Activated CD4-positive, alpha-beta T cell treated with anti-CD3 and anti-CD28 coated beads for 4 hours (primary cell): ENCODE results near the gene AFAP1L2.
"Not testable (repeated sequence)": the region's sequence is repeated elsewhere in the genome, so short reads cannot be mapped to it uniquely, and the experiment has no call there.

Experiments used
- DNase-seq, 2 donors: peaks; one replicate each; pipeline ENCODE4 v3.0.0-alpha.2; 2020

Gene AFAP1L2

DNA sequence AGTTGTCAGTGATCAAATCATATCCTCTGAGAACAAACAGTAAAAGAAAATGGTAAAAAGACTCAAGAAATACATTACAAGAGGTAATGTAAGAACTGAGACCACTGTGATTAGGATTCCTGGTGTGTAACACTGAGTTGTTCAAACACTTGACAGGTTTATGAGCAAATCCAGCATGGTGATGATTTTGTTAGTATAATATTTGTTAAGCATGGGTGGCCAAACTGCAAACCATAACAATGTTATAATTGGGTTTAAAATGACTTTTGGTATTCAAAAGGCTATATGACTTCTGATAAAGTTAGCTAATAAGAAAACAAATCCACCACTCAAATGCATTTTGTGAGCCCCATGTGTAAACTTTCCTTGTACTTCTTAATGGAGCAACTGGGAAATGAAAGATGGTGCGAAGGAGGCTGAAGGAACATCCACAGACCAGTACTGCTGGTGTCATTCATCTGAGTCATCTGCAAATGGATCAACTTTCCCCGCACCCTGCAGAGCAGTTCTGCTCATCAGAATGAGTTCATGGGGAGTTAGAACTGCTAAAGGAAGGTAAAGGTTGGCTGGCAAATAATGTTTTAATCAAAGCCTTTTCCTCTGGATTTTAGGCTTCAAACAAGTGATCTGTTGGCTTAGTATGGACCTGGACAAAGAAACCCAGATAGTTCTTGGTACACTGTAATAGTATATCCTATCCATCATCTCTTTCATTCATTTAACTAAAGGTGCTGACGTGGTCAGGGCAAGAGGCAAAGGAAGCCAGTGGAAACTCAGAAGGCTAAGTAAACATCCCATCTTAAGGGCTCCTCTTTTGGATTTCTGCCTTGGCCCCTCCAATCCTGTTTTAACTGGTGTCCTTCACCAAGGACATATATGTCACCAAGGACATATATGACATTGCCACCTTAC lies 45.0 kb downstream of the AFAP1L2 start:
- DNase-seq: no peak

DNA sequence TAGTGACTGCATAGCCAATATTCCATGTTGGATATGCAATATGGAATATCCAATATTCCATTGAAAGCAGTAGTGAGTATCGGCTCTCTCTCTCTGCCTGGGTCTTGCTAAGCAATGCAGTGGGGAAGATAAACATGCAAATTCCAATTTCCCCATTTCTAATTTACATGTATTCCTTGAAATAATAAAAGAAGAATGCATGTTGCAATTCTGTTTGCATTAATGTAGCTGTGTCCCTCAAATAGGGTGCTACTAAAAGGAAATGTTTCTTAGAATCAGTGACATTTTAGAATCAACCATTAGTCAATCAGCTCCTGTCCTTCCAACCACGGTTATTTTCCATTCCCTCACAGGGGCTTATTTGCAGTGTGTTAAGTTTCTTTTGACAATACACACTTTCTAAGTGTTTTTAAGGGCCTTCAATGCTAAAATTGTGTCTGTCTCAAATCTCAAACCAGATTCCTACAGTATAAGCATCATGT lies 46.7 kb downstream of the AFAP1L2 start:
- DNase-seq: no peak

DNA sequence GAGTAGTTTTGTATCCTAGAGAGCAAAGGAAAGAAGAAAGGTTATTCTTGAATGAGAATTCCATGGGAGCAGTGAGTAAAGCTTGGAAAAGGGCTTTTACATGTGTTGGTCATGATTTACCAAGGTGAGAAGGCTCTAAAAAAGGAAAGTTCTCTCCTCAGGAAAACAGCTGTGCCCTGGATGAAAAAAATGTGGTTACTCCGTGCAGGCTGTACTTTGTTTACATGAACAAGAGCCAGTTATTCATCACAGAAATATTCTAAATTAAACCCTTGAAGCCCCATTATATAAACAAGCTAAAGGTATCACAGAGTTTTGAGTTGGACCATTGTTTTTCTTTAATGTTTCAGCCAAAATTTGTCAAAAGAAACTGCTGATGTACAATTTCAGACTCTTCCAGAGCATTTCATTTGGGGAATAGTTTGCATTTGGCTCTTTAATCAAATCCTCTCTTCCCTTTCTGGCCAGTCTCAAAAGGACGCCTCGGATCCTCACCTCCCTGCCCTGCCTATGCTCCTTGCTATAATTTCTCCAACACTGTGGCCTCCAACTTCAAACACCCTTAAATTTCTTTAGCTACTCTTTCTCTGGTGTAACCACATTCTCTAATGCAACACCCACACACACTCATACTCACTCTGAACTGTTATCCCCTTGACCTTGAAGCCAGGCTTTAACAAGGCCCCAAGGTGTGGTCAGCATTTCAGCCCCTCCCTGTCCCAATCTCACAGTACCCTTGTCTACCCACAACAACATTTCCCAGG lies 47.4 kb downstream of the AFAP1L2 start:
- DNase-seq: no peak

DNA sequence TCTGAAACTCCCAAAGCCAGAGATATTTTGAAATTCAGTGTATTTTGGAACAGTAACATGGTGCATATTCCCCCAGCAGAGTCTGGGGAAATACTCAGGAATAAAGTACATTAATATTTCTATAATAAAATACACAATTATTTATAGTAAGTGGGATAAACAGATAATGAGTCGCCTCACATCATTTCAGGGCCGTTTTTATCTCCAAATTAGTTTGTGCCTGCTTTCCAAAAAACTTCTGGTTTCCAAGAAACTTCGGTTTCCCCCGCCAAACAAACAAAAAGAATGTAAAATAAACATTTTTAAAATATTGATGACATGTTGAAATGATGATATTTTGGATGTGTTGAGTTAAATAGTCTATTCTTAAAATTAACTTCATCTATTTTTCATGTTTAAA lies 48.2 kb downstream of the AFAP1L2 start:
- DNase-seq: no peak

DNA sequence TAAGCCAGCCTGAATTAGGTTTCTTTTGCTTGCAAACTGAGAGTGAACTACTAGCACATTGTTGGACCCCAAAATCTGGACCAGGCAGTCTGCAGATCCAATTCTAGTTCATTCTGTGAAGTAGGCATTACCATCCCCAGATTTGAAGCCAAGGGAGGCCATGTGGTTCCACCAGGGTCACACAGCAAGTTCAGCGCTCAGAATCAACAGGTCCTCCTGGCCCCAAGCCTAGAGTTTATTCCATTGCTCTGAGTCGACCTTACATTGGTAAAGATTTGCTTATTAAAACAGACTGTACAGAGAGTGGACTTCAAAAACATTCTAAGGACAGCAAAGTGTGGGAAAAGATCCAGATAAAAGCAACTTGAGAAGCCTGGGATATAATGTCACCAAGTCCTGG lies 50.9 kb downstream of the AFAP1L2 start:
- DNase-seq: no peak

DNA sequence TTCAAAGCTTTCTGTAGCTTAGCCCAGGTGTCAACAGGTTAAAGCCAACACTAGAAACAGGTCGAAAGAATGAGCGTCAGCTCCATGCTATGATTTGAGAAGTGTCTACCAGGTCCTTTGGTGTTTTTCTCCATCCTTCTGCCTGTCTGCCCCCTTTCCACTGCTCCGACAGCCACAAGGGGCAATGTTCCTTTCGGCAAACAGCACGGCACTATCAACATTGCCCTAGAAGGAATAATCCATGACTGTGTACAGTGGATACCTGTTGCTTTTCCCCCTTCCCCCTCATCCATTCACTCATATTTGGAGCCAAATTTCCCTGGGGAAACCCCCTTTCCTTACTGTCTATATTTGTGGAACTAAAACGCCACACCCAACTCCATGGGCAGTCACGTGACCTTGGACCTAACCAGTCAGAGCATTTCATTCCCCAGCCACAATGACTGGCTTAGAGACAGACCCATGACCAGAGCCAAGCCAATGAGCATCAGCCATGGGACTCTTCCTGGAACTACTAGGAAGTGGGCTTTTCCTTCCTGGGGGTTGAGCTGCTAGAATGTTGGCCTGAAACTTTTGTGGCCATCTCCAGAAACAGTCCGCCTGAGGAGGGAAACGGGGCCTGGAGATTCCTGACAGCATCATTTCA lies 51.5 kb downstream of the AFAP1L2 start:
- DNase-seq: no peak

DNA sequence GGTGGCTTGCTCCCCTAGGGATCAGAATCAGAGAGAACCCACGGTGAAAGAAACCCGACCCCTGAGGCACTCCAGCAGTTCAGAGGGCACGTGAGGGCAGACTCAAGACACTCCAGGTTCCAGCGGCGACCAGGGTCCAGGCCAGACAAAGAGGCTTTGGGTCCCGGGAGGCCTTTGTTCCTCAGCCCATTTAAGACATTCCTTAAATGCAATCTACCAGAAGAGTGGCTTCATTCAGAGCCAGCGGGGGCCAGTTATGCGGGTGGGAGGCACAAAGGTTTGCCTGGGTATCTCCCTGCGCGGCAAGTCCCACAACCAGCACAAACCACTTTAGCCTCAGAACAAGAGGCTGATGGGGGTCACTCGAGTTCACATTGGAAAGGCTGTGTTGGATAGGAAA lies 53.6 kb downstream of the AFAP1L2 start:
- DNase-seq: no peak

DNA sequence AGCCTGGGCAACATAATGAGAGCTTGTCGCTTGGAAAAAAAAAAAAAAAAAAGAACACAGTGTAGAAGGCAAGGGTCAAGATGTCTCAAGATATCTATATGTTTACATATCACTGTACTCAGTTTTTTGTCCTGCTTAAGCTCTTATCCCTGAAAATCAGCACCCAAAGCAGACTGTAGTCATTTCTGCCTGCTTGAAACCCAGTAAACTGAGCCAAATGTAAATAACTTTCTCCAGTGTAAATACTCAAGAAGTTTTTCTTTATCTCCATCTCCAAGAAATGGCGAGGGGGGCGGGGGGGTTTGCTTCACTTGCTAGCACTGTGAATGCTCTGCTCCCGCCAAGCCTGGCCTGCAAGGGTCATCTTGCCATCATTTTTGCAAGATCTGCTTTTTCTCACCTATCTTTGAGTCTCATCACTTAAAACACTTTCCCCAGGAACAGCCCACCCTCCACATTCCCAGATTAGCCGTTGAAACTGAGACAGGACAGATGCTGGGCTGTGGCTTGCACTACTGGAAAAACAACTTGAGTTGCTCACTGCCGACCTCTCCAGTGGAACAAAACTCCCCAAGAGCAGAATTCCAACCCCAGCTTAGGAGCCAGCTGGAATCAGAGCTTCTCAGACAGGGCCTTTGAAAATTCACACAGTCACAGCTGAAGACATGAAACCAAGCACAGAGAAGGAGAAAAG lies 54.6 kb downstream of the AFAP1L2 start:
- DNase-seq: no peak

DNA sequence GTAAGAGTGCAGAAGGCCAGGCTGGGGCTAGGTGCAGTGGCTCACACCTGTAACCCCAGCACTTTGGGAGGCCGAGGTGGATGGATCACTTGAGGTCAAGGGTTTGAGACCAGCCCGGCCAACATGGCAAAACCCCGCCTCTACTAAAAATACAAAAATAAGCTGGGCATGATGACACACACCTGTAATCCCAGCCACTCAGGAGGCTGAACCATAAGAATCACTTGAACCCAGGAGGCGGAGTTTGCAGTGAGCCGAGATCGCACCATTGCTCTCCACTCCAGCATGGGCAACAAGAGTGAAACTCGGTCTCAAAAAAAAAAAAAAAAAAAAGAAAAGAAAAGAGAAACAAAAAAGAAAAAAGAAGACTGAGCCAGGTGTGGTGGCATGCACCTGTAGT lies 55.2 kb downstream of the AFAP1L2 start:
- not testable (repeated sequence) for DNase-seq

DNA sequence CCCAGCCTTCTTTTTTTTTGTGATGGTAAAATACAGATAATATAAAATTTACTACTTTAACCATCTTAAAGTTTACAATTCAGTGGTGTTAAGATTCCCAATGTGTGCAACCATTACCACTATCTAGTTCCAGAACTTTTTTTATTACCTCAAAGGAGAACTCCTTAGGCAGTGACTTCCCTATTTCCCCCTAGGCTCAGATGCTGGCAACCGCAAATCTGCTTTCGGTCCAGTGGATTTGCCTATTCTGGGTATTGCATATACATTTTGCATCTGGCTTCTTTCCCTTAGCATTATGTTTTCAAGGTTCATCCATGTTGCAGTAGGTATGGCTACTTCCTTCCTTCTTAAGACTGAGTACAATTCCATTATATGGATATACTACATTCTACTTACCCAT lies 56.5 kb downstream of the AFAP1L2 start:
- no peak for DNase-seq

DNA sequence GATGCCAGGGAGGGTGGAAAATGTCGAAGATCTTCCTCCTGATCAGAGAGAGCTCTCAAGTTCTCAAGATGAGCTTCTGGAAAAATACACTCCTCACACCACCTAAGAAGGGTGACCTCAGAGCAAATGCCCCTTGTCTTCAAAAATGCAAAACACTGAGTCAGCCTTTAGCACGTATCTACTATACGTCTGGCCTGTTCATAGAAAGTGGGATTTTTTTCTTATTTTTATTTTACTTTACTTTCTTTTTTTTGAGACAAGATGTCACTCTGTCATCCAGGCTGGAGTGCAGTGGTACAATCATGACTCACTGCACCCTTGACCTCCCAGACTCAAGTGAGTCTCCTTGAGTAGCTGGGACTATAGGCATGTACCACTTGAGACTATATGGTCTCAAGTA lies 57.1 kb downstream of the AFAP1L2 start:
- DNase-seq: no peak

DNA sequence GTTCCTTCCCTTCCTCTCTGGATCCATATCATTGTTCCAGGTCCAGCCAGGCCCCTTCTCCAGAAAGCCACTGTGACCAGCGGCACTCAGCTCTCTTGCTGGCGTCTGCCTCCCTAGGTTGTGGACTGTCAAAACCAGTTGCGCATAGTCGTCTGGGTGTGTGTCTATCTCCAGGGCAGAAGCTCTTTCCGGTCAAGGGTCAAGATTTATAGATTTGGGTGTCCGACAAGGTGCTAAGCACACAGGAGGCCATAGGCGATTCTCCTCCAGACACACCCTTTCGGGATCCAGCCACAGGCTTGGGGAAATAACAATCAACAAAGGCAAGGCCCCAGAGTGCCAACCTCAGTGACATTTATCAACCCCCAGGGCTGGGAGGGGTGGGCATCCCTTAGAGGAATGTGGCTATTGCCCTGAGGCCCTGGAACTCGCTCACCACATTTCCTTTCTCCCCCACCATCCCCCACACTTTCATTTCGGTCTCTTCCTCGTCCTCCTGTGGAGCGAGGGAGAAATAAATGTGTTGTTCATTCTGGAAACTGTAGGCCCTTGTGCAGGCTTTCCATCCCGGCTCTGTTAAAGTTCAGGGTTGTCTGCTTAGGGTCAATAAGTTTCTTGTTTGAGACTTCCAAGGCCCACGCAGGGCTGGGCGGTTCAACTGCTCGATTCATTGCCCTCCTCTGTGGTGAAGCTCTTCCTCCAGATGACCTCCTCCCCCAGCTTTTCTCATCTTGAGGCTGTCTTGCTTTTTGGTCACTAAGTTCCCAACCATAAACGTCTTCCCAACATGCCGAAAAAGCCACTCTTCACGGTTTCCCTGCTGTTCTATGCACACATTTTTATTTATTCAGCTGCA lies 57.9 kb downstream of the AFAP1L2 start:
- DNase-seq: no peak

DNA sequence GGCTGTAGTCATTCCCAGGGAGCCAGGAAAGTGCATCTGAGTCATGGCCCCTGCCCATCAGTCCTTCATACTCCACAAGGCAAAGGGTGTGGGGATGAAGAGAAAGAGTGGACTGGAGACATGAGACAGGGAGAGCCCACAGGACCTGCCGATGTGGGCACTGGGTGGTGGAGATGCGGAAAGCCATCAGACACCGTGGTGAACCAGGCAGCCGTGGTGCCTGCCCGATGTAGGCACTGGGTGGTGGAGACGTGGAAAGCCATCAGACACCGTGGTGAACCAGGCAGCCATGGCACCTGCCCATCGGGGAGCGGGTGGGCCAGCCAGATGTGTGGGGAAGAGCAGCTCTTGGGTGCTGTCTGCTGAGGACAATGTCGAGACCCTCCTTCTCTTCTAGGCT lies 58.6 kb downstream of the AFAP1L2 start:
- DNase-seq: no peak

DNA sequence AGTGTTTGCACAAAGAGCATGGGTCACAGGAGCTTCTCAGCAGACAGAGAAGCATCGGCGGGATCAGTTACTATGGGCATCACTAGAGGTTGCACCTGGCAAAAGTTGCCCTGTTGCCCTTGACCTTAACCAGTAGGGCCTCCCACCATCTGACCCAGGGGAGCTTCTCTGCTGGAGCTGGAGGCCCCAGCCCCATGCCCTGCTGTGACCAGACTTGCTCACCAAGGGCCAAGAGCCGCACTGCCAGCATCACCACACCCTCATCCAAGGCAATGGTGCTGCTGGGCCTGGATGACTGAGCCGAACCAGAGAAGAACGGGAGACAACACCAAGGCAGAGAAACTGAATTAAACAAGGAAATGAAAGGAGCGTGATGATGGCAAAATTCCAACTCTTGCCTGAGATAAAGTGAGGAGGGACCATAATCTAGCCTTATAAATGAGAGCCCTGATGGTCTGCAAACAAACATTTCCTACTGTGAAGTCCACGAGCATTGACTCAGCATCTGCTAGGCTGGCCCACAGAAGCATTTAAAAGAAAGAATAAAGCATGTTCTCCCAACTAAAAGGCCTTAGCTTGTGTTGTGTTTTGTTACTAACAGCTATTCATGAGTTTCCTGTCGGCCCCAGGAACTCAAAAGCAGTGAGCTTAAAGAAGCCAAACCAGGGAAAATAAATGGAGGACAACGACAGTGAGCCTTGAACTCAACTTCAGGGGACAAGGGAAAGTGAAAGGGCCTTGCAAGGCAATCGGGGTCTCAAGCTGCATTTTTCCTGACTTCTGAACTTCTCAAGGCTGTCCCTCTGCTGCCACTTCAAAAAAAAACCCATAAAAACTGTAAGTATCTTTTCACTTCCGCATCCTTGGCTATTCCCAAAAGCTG lies 60.4 kb downstream of the AFAP1L2 start:
- DNase-seq: no peak

DNA sequence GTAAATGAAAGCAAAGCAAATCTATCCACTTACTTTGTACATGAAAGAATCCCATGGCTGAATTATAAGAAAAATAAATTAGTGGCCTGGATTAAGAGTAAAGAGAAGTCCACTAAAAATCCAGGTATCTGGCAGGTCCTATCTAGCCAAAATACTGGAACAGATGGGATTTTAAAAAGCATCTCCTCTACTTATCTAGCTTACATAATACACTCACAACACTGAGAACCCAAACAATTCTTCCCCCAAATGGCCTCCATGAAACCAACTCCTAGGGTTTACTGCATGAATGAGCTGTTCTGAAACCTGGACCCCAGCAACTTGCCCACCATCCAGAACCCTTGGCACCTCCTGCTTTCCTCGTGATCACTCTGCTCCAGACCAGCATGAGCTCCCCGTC lies 61.3 kb downstream of the AFAP1L2 start:
- no peak for DNase-seq

DNA sequence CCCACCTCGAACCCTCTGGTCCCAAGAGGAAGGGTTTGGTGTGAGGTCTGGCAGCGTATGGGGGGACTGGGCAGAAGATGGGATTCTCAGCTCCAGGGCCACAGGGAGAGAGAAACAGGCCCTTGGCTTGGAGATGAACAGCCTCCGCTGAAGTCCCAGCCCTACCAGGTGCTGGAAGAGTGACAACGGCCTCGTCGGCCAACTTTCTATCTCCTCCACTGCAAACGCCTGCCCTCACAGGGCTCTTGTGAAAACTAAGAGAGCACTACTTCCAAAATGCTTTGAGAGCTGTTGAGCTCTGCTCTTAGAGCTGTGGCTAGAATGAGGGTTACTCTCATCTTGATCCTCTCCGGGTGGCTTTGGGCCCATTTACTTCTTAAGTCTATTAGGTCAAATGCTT lies 63.5 kb downstream of the AFAP1L2 start:
- no peak for DNase-seq

DNA sequence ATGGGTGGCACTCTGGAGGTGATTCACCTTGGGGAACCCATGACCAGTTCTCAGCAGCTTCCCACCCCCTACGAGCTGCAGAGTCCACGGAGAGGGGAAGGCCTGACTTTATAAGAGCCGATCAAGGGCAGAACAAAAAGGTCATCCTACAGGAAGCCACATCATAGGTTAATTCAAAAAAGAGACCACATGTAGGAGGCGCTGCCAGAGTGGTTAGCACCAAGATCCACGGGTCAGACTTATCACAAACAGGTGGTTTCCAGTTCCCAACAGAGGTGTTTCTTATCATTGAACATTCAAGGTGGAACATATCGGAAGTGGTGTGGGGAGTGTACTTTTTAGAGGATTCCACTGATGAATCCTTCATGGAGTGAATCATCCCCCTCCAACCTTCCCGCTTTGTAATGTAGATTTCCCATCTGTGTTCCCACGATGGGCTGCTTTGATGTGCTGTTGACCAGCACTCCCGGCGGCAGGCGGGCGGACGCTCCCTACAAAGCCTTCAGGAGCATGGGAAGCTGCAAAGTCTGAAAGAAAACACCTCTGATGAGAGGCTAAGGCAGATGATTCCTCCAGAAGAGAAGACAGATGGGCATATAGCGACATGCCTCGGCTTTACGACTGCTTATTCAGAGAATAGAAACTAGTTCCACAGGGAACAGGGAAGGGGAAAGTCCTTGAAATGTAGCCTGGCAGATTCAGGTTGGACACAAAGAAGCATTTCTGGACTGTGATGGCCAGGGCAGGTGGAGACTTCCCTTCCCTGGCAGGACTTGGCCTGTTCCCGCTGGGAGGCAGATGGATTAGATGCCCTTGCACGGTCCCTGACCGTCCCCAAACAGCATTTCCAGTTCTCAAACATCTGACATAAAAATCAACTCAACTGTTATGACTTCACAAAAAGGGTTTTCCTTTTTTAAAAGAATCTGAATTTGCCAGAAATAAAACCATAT lies 66.5 kb downstream of the AFAP1L2 start:
- DNase-seq: no peak

DNA sequence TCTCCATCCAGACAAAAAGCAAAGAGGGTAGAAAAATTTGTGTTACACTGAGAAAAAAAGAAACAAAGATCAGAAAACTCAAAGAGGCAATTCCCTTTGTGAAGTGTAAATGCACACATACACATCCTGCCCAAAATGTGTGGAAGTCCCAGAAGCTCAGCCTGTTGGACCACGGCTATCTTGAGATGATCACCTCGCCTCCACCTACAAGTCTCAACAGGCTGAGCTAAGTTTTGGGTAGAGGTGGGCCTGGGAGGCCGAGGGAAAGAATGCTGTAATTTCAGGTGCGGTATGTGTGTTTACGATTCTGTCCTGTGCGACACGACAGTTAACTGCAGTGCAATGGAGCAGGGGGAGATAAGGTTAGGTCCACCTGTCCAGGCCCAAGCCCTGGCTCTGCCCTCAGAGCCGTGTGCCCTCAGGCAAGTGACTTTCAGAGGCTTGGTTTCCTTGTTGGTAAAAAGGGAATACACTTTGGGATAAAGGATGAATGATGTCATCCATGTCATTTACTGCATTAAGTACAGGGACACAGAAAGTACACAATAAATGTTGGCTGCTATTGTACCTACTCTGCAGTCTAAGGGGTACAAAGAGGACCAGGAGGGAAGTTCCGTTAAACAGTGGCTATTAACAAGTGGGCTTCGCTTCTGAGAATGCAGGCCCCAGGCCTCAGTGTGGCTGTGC lies 67.3 kb downstream of the AFAP1L2 start:
- no peak for DNase-seq

DNA sequence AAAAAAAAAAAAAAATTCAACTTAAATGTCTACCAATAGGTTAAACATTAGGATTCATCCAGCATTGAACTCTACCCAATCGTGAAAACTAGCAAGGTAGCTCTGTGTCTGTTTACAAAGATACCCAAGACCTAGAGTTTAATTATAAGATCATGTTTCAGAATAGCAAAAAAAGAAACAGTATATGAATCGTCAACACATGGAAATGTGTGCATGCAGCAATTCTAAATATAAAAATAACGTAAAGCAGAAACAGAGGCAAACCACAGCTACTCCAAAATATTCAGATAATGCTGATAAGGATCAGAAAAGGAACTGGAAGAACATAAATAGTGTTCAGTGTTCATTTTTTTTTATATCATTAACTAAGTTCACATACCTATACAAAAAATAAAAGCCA lies 68.7 kb downstream of the AFAP1L2 start:
- no peak for DNase-seq
